EL (cell line): Measurements from ENCODE around the gene NWD2.
"Not testable (repeated sequence)": the region's sequence is repeated elsewhere in the genome, so short reads cannot be mapped to it uniquely, and the experiment has no call there.

ENCODE experiments used
- DNase-seq: peaks from one replicate; pipeline ENCODE4 v3.0.0-alpha.2; 2016

Gene NWD2, protein sequence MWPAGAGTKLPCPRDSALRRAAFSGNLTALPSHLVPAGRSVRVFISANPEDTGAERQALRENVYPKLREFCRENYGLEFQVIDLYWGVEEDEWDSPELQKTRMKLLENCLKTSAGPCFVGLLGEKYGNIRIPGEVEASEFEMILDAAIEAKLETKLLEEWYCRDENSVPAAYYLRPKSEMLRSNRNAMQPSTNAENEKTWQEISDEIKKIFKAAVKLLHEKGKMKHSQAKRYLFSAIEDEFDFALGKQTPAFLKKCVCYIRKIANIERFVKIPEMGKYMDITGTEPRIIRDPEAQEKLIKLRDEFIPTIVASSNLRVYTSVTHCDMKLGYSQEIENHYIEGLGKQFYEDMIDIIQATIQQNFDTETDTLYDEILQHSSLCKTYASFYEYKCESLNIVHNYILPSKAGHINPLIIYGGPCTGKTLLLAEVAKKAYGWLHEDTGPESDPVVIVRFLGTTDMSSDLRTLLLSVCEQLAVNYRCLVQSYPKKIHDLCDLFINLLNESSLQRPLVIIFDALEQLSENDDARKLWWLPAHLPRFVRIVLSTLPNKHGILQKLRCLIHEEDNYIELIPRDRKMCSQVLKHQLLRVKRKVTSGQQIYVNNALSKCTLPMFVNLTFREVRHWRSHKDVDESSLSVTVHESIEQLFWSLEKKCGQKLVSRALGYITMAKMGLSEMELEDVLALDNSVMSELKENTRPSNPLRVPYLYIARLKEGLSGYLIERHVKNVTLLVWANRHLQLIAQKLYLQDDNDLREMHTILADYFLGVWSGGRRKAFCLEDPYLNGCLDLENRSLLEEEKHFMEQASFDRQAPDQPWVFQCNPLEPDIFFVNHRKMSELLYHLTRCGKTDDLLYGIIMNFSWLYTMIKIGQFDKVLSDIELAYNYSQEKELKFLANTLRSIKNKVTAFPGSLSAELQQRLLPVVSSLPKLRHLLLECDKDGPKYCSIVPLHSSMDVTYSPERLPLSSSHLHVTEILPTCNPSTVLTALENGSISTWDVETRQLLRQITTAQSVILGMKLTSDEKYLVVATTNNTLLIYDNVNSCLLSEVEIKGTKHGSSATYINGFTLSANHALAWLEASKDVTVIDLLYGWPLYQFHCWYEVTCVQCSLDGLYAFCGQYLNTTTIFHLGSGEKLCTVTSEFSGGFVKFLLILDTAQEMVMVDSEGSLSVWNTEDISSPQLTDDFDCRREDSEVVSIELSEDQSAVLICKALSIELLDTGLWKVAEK (N-terminal part only)

DNA sequence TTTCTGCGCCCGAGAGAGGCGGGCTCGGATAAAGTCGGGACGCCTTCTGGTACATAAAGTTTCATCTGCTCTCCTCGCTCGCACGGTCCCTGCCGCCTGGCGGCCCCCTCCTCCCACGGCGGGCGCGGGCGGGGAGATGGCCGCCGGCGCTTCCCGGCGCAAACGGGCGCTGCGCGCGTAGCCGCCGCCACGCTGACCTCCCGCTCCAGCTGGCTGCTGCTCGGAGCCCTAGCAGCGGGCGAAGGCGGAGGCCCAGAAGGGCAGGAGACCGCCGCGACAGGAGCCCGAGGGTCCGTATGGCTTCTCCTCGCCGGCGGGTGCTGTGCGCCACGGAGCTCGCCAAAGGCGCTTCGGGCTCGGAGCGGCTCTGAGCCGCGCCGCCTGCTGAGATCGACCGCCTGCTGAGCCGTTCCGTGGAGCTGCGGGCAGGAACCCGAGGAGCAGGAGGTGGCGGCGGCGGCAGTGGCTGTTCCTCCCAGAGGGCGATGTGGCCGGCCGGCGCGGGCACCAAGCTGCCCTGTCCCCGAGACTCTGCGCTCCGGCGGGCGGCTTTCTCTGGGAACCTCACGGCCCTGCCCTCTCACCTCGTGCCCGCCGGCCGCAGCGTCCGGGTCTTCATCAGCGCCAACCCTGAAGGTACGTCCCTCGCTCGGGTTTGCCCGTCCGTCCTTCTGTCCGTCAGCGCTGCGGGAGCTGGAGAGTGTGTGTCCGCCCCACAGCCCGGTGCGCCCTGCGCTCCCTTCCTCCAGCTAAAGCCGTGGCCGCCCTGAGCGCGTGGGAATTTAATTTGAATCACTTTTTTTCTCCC is at the start of gene NWD2:
NWD2 (plus strand) TSS at position 161 of the 808 bp plus-strand sequence; CDS start at position 486, 325 bp downstream.
- DNase-seq, result no peak

- no peak for DNase-seq
These were observed 46.6 kb upstream of the NWD2 start for GRCh38 chr4:37197899-37198298.

DNA sequence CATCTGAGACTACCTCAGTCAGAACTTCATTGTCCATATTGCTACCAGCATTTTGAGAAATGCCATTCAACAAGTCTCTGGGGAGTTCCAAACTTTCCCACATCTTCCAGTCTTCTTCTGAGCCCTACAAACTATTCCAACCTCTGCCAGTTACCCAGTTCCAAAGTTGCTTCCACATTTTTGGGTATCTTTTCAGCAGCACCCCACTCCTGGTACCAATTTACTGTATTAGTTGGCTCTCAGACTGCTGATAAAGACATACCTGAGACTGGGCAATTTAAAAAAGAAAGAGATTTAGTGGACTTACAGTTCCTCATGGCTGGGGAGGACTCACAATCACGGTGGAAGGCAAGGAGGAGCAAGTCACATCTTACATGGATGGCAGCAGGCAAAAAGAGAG is 39.8 kb upstream of the NWD2 start:
- DNase-seq, result not testable (repeated sequence)

- DNase-seq, result no peak
These were observed 28.3 kb upstream of the NWD2 start for GRCh38 chr4:37216209-37216608.

- no peak for DNase-seq
These were observed 25.3 kb upstream of the NWD2 start for GRCh38 chr4:37219242-37219641.

DNA sequence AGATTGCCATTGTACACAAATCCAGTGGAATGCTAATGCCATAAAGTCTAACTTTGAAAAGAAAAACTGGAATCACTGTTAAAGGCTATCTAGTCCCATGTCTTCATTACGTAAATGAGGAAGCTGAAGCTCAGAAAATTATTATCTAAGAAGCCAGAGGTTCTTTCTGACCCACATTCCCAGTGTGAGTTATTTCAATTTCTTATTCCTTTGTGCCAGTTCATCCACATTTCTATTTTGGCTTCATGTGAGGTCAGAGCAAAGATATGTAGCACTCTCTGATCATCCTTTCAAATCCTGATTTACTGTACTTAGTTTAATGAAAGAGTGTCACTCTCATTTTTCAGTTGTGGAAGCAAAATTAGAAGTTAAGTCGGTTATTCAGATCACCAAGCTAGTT is 24.6 kb upstream of the NWD2 start:
- no peak for DNase-seq

DNA sequence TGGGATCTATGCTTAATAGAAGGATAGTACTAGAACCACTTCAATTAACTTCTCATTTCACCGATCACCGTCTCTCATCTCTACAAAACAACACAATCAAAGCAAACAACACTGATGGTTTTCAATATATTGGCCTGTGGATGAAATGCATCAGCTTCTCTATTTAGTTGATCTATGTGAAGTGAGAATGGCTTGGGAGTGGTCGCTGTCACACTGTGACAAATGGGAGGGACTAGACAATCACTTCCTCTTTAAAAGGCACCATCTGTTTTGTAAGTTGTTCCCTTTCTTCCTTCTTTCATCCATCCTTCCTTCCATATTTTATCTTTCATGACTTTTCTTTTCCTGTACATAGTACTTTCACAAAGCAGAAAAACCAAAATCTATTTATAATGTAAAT is 23.9 kb upstream of the NWD2 start:
- no peak for DNase-seq

GRCh38 chr4:37223732-37224131 is 20.8 kb upstream of the NWD2 start:
- DNase-seq, result no peak

- DNase-seq, result no peak
These were observed 19.7 kb upstream of the NWD2 start for GRCh38 chr4:37224854-37225253.

GRCh38 chr4:37225778-37226177 is 18.8 kb upstream of the NWD2 start:
- no peak for DNase-seq

GRCh38 chr4:37232315-37232714 is 12.2 kb upstream of the NWD2 start:
- DNase-seq, result no peak

GRCh38 chr4:37236165-37236564 is 8.4 kb upstream of the NWD2 start:
- DNase-seq, result no peak

DNA sequence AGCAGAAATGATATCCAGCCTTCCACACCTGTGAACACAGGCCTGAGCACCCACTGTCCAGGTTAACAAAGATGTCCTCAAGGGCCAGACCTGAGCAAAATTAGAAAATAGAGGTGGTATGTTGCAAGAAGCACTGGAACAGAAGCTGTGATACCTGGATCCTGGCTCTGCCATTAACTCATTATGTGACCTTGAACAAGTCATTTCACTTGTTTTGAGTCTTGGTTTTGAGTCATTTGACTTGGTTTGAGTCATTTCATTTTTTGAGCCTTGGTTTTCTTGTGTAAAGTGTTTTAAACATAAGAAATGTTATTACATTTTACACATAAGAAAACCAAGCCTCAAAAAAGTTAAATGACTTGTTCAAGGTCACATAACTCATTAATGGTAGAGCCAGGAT is 2.9 kb upstream of the NWD2 start:
- DNase-seq, result no peak

- no peak for DNase-seq
These were observed 1.5 kb upstream of the NWD2 start for GRCh38 chr4:37243051-37243450.

DNA sequence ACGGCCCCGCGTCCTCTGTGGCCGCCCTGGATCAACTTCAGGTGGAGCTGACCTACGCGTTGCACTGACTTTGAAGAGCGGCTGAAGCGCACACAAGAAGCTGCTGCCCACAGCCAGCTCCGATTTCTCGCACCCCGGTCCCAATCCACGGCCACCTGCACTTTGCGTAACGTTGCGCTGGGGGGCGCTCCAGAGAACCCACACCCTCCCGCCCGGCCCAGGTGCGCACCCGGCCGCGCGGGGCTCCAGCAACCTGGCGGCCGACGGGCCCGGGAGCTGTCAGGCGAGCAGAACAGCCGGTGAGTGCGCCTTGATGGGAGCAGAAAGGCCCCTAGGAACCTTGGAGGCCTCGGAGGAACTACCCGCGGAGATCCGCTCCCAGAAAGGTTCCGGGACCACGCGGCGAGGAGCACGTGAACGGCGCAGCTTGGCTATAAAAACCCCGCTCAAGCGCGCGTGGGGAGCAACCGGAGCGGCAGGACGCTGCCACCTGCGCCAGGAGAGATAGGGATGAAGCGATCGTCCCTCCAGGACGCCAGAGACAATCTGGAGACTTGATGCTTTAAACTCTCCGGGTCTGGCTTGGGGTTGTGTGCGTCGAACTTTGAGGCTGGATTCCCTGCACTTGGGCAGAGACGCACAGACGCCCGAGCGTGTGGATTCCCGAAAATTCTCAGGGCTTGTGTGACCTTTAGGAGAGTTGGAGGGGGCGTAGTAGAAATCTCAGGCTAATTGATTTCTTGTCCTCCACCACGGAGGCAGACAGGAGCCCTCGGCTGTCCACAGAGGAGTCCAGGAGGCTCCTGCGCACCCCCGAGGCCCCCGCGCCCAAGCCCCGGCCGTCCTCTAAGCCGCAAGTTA is 591 bp upstream of the NWD2 start:
- no peak for DNase-seq

- DNase-seq, result no peak
These were observed 930 bp downstream of the NWD2 start for GRCh38 chr4:37245391-37245954.

DNA sequence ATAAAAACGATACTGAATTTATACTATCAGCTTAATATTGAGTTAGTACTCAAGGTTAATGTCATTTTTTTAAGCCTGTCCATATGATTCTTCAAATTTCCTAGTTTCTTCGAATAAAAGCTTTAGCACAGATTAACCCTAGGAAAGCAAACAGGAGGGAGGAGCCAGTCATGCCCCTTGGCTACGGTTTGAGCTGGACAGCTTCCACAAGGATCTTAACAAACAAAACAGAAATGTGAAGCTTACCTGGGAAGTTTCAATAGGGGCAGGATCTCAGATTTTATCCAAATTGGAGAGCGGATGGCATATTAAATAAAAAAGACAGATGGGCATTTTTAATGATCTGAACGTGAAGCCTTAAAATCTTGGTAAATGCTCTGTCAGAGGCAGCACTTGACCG is 2.3 kb downstream of the NWD2 start:
- DNase-seq, result no peak

DNA sequence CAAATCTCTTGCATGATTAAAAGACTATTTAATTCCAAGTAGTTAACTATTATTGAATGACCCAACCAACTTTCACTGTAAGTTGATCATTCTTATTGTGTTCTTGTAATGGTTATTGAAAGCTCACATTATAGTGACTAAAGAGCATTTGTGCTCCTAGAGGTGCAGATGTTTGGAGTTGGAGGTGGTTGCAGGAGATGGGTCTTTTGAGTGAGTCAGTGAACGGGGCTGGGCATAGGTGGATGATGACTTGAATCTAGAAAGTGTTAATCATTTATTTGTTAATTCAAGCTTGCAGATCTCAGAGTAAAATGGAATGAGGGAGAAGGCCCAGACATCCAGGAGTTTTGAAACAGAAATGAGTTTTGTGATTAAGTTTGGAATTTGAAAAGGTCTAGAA is 13.7 kb downstream of the NWD2 start:
- no peak for DNase-seq

DNA sequence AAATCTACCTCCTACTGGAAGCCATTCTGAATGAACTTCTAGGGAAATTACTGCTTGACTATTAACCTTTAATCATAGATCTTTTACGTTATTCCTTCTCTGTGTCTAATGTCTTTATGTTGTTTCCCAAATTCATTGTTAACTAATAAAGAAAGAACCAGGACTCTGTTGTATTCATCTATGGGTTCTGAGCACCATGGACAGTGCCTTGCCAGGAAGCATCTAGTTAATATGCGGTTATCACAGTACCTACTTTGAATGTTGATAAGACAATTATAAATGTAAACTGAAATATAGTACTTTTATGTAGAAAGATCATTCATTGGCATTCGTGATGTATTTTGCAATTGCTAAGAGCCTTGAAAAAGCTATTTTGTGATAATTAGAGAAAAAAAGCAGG is 23.8 kb downstream of the NWD2 start:
- no peak for DNase-seq

GRCh38 chr4:37279121-37279520 is 34.6 kb downstream of the NWD2 start:
- DNase-seq, result no peak
